GM12878 (cell line): ENCODE results near the gene PTTG1.

Experiments used
- CBFB ChIP-seq: IDR thresholded peaks from 2 replicates; pipeline ENCODE4 v1.6.1; 2016; ENCODE audit warnings: antibody characterized with exemption, low read depth
- CEBPB ChIP-seq, 2 experiments: fragments of 150-350 bp in 1 of 2; IDR thresholded peaks; 2 replicates each; pipeline ENCODE4 v1.6.1; 2012 to 2014; ENCODE audit warnings: low read depth in 2 of 2, low read length in 2 of 2, borderline replicate concordance in 1 of 2, inconsistent platforms in 1 of 2
- HDAC2 ChIP-seq: fragments of 200-600 bp; sonication (generic); IDR thresholded peaks from 2 replicates; pipeline ENCODE4 v1.6.1; 2017
- JUNB ChIP-seq: IDR thresholded peaks from 2 replicates; pipeline ENCODE4 v1.6.1; 2016; ENCODE audit warnings: antibody characterized with exemption, mild to moderate bottlenecking
- MXI1 ChIP-seq: fragments of 150-350 bp; IDR thresholded peaks from 2 replicates; pipeline ENCODE4 v1.6.1; 2011; ENCODE audit warnings: low read depth, mild to moderate bottlenecking, inconsistent platforms, low read length, improper control_type of control experiment
- MYC ChIP-seq: IDR thresholded peaks from 2 replicates; pipeline ENCODE4 v1.6.1; 2011; ENCODE audit warnings: mild to moderate bottlenecking, low read length, moderate library complexity, inconsistent platforms; ENCODE audit not compliant: insufficient read depth, insufficient replicate concordance, insufficient read length, severe bottlenecking
- RAD21 ChIP-seq: IDR thresholded peaks from 2 replicates; pipeline ENCODE4 v1.6.1; 2011; ENCODE audit warnings: mild to moderate bottlenecking, low read depth, low read length, moderate library complexity; ENCODE audit not compliant: insufficient read depth
- SREBF2 ChIP-seq: IDR thresholded peaks from 2 replicates; pipeline ENCODE4 v1.6.1; 2012; ENCODE audit warnings: mild to moderate bottlenecking, low read length
- TCF12 ChIP-seq: IDR thresholded peaks from 2 replicates; pipeline ENCODE4 v1.6.1; 2011; ENCODE audit warnings: low read depth, mild to moderate bottlenecking, low read length
- ZNF217 ChIP-seq: fragments of 450-650 bp; IDR thresholded peaks from 2 replicates; pipeline ENCODE4 v1.6.1; 2017; ENCODE audit warnings: antibody characterized with exemption, mild to moderate bottlenecking
- ZNF274 ChIP-seq: IDR thresholded peaks from one replicate; pipeline ENCODE4 v1.8.0; 2011; ENCODE audit not compliant: insufficient read length, insufficient read depth
- TF ChIP-seq, protein P1 (sequence below), 3 experiments: IDR thresholded peaks in 2 of 3; conservative IDR thresholded peaks in 1 of 3; 2 replicates each; pipeline ENCODE4 v1.5.1; 2011; ENCODE audit warnings: low read depth in 3 of 3, low read length in 3 of 3, mild to moderate bottlenecking in 3 of 3, control low read depth in 2 of 3, moderate library complexity in 2 of 3, inconsistent platforms in 1 of 3, mixed read lengths in 1 of 3; ENCODE audit not compliant: control insufficient read depth in 2 of 3, insufficient read depth in 1 of 3; ENCODE audit errors: extremely low read depth in 1 of 3

DNA sequence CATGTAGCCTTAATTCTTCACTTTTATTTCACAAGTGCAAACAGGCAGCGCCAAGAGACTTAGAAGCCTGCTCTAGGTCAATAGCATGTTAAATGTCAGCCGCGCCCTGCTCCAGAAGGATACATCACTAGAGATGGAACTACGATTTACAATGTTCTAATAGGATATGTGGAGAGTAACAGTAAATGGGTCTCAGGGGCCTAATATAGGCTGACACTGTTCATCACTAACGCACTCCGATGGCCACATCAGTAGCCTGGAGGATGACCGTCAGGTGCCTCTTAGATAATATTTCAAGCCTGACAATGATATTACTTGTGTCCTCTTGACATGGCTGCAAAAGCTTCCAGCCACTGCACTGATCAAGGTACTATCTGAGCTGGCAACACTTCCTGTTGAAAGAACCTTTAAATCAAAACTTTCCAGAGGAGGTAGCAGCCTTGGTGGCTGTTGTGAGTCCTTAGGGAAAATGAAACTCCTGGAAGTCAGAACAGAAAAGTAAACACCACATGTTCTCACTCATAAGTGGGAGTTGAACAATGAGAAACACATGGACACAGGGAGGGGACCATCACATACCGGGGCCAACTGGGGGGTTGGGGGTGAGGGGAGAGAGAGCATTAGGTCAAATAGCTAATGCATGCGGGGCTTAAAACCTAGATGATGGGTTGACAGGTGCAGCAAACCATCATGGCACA lies 35.0 kb downstream of the PTTG1 start:
- TF ChIP-seq ZNF274 (no peak), SREBF2 (no peak), JUNB (no peak), HDAC2 (no peak), TCF12 (no peak), ZNF217 (no peak), RAD21 (no peak), MXI1 (no peak), MYC (no peak), CBFB (no peak), CEBPB (IDR thresholded peaks at IDR 0.05; ENCODE audit: borderline replicate concordance in 1 of 2, low read depth in 2 of 2, low read length in 2 of 2) (no peak)
- TF ChIP-seq, protein P1, sequence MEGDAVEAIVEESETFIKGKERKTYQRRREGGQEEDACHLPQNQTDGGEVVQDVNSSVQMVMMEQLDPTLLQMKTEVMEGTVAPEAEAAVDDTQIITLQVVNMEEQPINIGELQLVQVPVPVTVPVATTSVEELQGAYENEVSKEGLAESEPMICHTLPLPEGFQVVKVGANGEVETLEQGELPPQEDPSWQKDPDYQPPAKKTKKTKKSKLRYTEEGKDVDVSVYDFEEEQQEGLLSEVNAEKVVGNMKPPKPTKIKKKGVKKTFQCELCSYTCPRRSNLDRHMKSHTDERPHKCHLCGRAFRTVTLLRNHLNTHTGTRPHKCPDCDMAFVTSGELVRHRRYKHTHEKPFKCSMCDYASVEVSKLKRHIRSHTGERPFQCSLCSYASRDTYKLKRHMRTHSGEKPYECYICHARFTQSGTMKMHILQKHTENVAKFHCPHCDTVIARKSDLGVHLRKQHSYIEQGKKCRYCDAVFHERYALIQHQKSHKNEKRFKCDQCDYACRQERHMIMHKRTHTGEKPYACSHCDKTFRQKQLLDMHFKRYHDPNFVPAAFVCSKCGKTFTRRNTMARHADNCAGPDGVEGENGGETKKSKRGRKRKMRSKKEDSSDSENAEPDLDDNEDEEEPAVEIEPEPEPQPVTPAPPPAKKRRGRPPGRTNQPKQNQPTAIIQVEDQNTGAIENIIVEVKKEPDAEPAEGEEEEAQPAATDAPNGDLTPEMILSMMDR (IDR thresholded peaks at IDR 0.05 in 2 of 3, conservative IDR thresholded peaks at IDR 0.05 in 1 of 3; ENCODE audit: control insufficient read depth in 2 of 3, extremely low read depth in 1 of 3, insufficient read depth in 1 of 3, low read depth in 3 of 3, low read length in 3 of 3), result no peak
